HEK293 (cell line): ENCODE results near the gene TRIM3.

Experiments
- CTCF ChIA-PET: fragments of 350-600 bp; formaldehyde crosslinking; extraction: SDS; loops from one replicate; lab custom pipeline; 2021; ENCODE audit warnings: antibody characterized with exemption; lab: Yijun Ruan, JAX
- POLR2A ChIA-PET: fragments of 300-600 bp; formaldehyde crosslinking; extraction: SDS; loops from one replicate; lab custom pipeline; 2020; ENCODE audit warnings: antibody characterized with exemption, inconsistent platforms; lab: Yijun Ruan, JAX
- H3K27ac ChIP-seq: fragments of 200-500 bp; sonication (Bioruptor generic); 2 replicates; pipeline ENCODE4 v1.5.1; 2014; ENCODE audit warnings: low read depth, low read length, control low read depth, inconsistent platforms; ENCODE audit errors: extremely low read depth
- H3K36me3 ChIP-seq, 2 experiments: fragments of 200-500 bp in 1 of 2; sonication (Bioruptor generic) in 1 of 2; 1 replicate in 1 of 2; 2 replicates in 1 of 2; pipeline ENCODE4 v1.5.1; 2014 to 2017; ENCODE audit warnings: inconsistent platforms in 2 of 2, low read length in 2 of 2; ENCODE audit not compliant: control insufficient read depth in 2 of 2, insufficient read depth in 1 of 2
- H3K4me1 ChIP-seq: fragments of 200-500 bp; sonication (Bioruptor generic); 2 replicates; pipeline ENCODE4 v1.5.1; 2014; ENCODE audit warnings: mild to moderate bottlenecking, low read length, inconsistent platforms; ENCODE audit not compliant: control insufficient read depth, insufficient read depth
- H3K4me3 ChIP-seq: 2 replicates; pipeline ENCODE4 v1.5.1; 2011; ENCODE audit warnings: low read depth, mild to moderate bottlenecking, control low read depth, low read length, moderate library complexity
- H3K9me3 ChIP-seq: fragments of 200-500 bp; sonication (Bioruptor generic); 2 replicates; pipeline ENCODE4 v1.5.1; 2014; ENCODE audit warnings: low read depth, low read length, inconsistent platforms; ENCODE audit not compliant: control insufficient read depth, insufficient read depth
- GLIS2 ChIP-seq: fragments of 450-650 bp; formaldehyde crosslinking; IDR thresholded peaks from 2 replicates; pipeline ENCODE4 v1.5.1; 2016; ENCODE audit warnings: missing biosample characterization, missing genetic modification characterization
- KLF16 ChIP-seq: fragments of 450-650 bp; formaldehyde crosslinking; IDR thresholded peaks from 2 replicates; pipeline ENCODE4 v1.5.1; 2017; ENCODE audit warnings: missing biosample characterization, missing genetic modification characterization
- PRDM10 ChIP-seq: fragments of 450-650 bp; formaldehyde crosslinking; IDR thresholded peaks from 2 replicates; pipeline ENCODE4 v1.5.1; 2016; ENCODE audit warnings: missing biosample characterization, missing genetic modification characterization
- SP2 ChIP-seq: fragments of 450-650 bp; formaldehyde crosslinking; IDR thresholded peaks from 2 replicates; pipeline ENCODE4 v1.5.1; 2016; ENCODE audit warnings: missing biosample characterization, missing genetic modification characterization
- ZBTB48 ChIP-seq: fragments of 450-650 bp; formaldehyde crosslinking; IDR thresholded peaks from 2 replicates; pipeline ENCODE4 v1.5.1; 2016; ENCODE audit warnings: missing biosample characterization, missing genetic modification characterization
- ZNF140 ChIP-seq: fragments of 450-650 bp; formaldehyde crosslinking; IDR thresholded peaks from 2 replicates; pipeline ENCODE4 v1.5.1; 2016; ENCODE audit warnings: missing biosample characterization, missing genetic modification characterization
- ZNF274 ChIP-seq, 2 experiments: fragments of 200-500 bp in 1 of 2; fragments of 450-650 bp in 1 of 2; sonication (Bioruptor generic) in 1 of 2; formaldehyde crosslinking in 1 of 2; IDR thresholded peaks; 2 replicates each; pipeline versions ENCODE4 v1.5.1 to v1.6.1; 2014 to 2016; ENCODE audit warnings: borderline replicate concordance in 1 of 2, inconsistent platforms in 1 of 2, low read length in 1 of 2, missing biosample characterization in 1 of 2, missing genetic modification characterization in 1 of 2
- ZNF423 ChIP-seq: fragments of 450-650 bp; formaldehyde crosslinking; IDR thresholded peaks from 2 replicates; pipeline ENCODE4 v1.5.1; 2016; ENCODE audit warnings: missing biosample characterization, missing genetic modification characterization
- ZNF449 ChIP-seq: fragments of 450-650 bp; formaldehyde crosslinking; IDR thresholded peaks from 2 replicates; pipeline ENCODE4 v1.5.1; 2017; ENCODE audit warnings: missing biosample characterization, mild to moderate bottlenecking, missing genetic modification characterization, moderate library complexity
- ZNF792 ChIP-seq: fragments of 450-650 bp; formaldehyde crosslinking; IDR thresholded peaks from 2 replicates; pipeline ENCODE4 v1.5.1; 2016; ENCODE audit warnings: missing biosample characterization, missing genetic modification characterization
- ZXDB ChIP-seq: fragments of 450-650 bp; formaldehyde crosslinking; IDR thresholded peaks from 2 replicates; pipeline ENCODE4 v1.5.1; 2016; ENCODE audit warnings: missing biosample characterization, missing genetic modification characterization
- TF ChIP-seq, protein P1 (sequence below): fragments of 450-650 bp; formaldehyde crosslinking; IDR thresholded peaks from 2 replicates; pipeline ENCODE4 v1.5.1; 2017; ENCODE audit warnings: missing biosample characterization, missing genetic modification characterization
- TF ChIP-seq, protein P2 (sequence below): fragments of 450-650 bp; formaldehyde crosslinking; conservative IDR thresholded peaks from 2 replicates; pipeline ENCODE4 v1.5.1; 2016; ENCODE audit warnings: low read depth, missing biosample characterization, missing genetic modification characterization

The TRIM3 gene

GRCh38 chr11:6480299-6480914 lies 6.7 kb upstream of the TRIM3 start:
- ChIA-PET POLR2A (interaction anchor here (1.0 to 1.3 kb wide), 2 partner anchors 41 to 203 kb away, joined by 3 to 6 read pairs; partner anchors contain the start of gene MRPL17), CTCF (interaction anchor here (0.9 kb wide), 1 partner anchor 102 kb away, joined by 4 read pairs; no protein-coding TSS in a partner anchor)
- Histone ChIP-seq H3K36me3 (peaks cover 0 to 75% of the 10 kb centered on the region in 2 experiments; a peak in 1 of 3 replicates), H3K27ac (no peak overlapping the region; the same call in 1 of the 2 replicates), H3K4me1 (no peaks in the 10 kb centered on the region), H3K9me3 (no peaks in the 10 kb centered on the region), H3K4me3 (peak overlapping the region; percentile 73)
- TF ChIP-seq ZNF449: peak; percentile 64
- TF ChIP-seq, protein P1, sequence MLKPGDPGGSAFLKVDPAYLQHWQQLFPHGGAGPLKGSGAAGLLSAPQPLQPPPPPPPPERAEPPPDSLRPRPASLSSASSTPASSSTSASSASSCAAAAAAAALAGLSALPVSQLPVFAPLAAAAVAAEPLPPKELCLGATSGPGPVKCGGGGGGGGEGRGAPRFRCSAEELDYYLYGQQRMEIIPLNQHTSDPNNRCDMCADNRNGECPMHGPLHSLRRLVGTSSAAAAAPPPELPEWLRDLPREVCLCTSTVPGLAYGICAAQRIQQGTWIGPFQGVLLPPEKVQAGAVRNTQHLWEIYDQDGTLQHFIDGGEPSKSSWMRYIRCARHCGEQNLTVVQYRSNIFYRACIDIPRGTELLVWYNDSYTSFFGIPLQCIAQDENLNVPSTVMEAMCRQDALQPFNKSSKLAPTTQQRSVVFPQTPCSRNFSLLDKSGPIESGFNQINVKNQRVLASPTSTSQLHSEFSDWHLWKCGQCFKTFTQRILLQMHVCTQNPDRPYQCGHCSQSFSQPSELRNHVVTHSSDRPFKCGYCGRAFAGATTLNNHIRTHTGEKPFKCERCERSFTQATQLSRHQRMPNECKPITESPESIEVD (tag by site-specific recombination): no peak

DNA sequence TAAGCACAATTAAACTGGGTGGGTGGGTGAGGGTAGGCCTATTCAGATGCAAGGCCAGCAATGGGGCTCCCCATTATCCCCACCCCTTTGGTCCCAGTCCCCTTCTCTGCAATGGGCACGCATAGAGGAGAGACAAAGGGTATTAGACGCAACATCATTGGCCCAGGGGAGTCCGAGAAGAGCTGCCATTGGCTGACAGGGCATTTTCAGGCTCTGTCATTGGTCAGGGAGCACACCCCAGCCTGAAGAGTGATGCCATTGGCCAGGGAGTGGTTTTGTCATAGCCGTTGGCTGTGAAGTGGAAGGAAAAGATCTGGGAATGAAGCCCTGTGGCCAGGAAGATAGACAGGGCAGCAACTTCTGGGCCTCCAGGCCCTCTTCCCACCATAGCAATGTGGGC lies 2.8 kb upstream of the TRIM3 start:
- POLR2A ChIA-PET: no interaction called here
- CTCF ChIA-PET: interaction anchor here (6.3 kb wide), 1 partner anchor 98 kb away, joined by 27 read pairs; no protein-coding TSS in a partner anchor
- no peak overlapping the region for H3K27ac ChIP-seq
- TF ChIP-seq SP2 (tag by site-specific recombination) (peak; percentile 40), ZNF274 (IDR thresholded peaks at IDR 0.05; ENCODE audit: low read length) (no peak), ZNF274 (tag by site-specific recombination; IDR thresholded peaks at IDR 0.05; ENCODE audit: borderline replicate concordance) (no peak)
- H3K9me3 ChIP-seq: no peaks in the 10 kb centered on the region
- no peaks in the 10 kb centered on the region for H3K4me1 ChIP-seq
- H3K4me3 ChIP-seq: no peak overlapping the region
- peaks cover 0 to 41% of the 10 kb centered on the region in 2 experiments; a peak in 1 of 3 replicates for H3K36me3 ChIP-seq

GRCh38 chr11:6475936-6476335 lies 2.2 kb upstream of the TRIM3 start:
- Histone ChIP-seq H3K4me3 (no peak overlapping the region), H3K9me3 (no peaks in the 10 kb centered on the region), H3K4me1 (no peaks in the 10 kb centered on the region), H3K27ac (no peak overlapping the region)
- CTCF ChIA-PET: interaction anchor here (0.6 to 6.3 kb wide), 3 partner anchors 97 to 227 kb away, joined by 3 to 27 read pairs (median 3); no protein-coding TSS in a partner anchor
- POLR2A ChIA-PET: interaction anchor here (0.5 to 1.4 kb wide), 3 partner anchors 9 to 136 kb away, joined by 3 to 7 read pairs (median 7); partner anchors contain the start of genes APBB1 and TAF10
- peak; percentile 69 for TF ChIP-seq ZBTB48 (tag by site-specific recombination)
- TF ChIP-seq SP2 (tag by site-specific recombination): no peak
- TF ChIP-seq, all 188 proteins: peak for 1
- H3K36me3 ChIP-seq: peaks cover 0 to 41% of the 10 kb centered on the region in 2 experiments; a peak in 1 of 3 replicates

- peaks cover 0 to 40% of the 10 kb centered on the region in 2 experiments; a peak in 1 of 3 replicates for H3K36me3 ChIP-seq
- no peaks in the 10 kb centered on the region for H3K4me1 ChIP-seq
- CTCF ChIA-PET: interaction anchor here (0.8 to 6.3 kb wide), 5 partner anchors 15 to 96 kb away, joined by 4 to 27 read pairs (median 5); no protein-coding TSS in a partner anchor
- H3K4me3 ChIP-seq: no peak overlapping the region
- POLR2A ChIA-PET: interaction anchor here (0.8 to 2.3 kb wide), 5 partner anchors 11 to 137 kb away, joined by 3 to 9 read pairs (median 4); partner anchors contain the start of genes APBB1 and TAF10
- H3K9me3 ChIP-seq: no peaks in the 10 kb centered on the region
- no peak overlapping the region for H3K27ac ChIP-seq
- TF ChIP-seq ZXDB (tag by site-specific recombination) (no peak), ZNF423 (no peak), ZNF140 (tag by site-specific recombination) (no peak), KLF16 (tag by site-specific recombination) (no peak), PRDM10 (no peak), GLIS2 (tag by site-specific recombination) (no peak), ZNF792 (tag by site-specific recombination) (no peak)
- TF ChIP-seq, protein P2, sequence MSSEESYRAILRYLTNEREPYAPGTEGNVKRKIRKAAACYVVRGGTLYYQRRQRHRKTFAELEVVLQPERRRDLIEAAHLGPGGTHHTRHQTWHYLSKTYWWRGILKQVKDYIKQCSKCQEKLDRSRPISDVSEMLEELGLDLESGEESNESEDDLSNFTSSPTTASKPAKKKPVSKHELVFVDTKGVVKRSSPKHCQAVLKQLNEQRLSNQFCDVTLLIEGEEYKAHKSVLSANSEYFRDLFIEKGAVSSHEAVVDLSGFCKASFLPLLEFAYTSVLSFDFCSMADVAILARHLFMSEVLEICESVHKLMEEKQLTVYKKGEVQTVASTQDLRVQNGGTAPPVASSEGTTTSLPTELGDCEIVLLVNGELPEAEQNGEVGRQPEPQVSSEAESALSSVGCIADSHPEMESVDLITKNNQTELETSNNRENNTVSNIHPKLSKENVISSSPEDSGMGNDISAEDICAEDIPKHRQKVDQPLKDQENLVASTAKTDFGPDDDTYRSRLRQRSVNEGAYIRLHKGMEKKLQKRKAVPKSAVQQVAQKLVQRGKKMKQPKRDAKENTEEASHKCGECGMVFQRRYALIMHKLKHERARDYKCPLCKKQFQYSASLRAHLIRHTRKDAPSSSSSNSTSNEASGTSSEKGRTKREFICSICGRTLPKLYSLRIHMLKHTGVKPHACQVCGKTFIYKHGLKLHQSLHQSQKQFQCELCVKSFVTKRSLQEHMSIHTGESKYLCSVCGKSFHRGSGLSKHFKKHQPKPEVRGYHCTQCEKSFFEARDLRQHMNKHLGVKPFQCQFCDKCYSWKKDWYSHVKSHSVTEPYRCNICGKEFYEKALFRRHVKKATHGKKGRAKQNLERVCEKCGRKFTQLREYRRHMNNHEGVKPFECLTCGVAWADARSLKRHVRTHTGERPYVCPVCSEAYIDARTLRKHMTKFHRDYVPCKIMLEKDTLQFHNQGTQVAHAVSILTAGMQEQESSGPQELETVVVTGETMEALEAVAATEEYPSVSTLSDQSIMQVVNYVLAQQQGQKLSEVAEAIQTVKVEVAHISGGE (tag by site-specific recombination): no peak
Measured at GRCh38 chr11:6474806-6475500, 1.2 kb upstream of the TRIM3 start.
